Measurements from ENCODE around the gene PPP2R2D.

- TF ChIP-seq SUZ12 (IDR thresholded peaks at IDR 0.05; ENCODE audit: extremely low read depth, insufficient read depth, insufficient read length) (no peak), ZNF274 (IDR thresholded peaks at IDR 0.05; ENCODE audit: low read depth, low read length) (no peak)
These were observed 45.5 kb downstream of the PPP2R2D start for GRCh38 chr10:131946321-131946751.

Measured in NT2/D1 (cell line).